Neural crest cell (in vitro differentiated cells): ENCODE measurements around the gene C2orf80. TPM values are rescaled to one million over a fixed set of nuclear protein-coding genes. Genes with fewer than 3 reads are reported as not detected.
"Not testable (repeated sequence)": the region's sequence is repeated elsewhere in the genome, so short reads cannot be mapped to it uniquely, and the experiment has no call there.

ENCODE experiments used
- DNase-seq: peaks from one replicate; pipeline ENCODE4 v3.0.0; 2021; ENCODE audit warnings: low read depth, mixed read lengths, low spot score
- H3K27ac Mint-ChIP-seq: one replicate; pipeline ENCODE4 v1.8.0; 2021; ENCODE audit warnings: mild to moderate bottlenecking, mixed read lengths; ENCODE audit not compliant: unreplicated experiment
- H3K27me3 Mint-ChIP-seq: 2 replicates; pipeline ENCODE4 v1.8.0; 2021; ENCODE audit warnings: low read depth, mild to moderate bottlenecking, mixed read lengths
- H3K36me3 Mint-ChIP-seq: 2 replicates; pipeline ENCODE4 v1.8.0; 2021; ENCODE audit warnings: low read depth, mild to moderate bottlenecking, mixed read lengths
- H3K4me1 Mint-ChIP-seq: 2 replicates; pipeline ENCODE4 v1.8.0; 2021; ENCODE audit warnings: mixed read lengths
- H3K4me3 Mint-ChIP-seq: one replicate; pipeline ENCODE4 v1.8.0; 2021; ENCODE audit warnings: mild to moderate bottlenecking, mixed read lengths
- H3K9me3 Mint-ChIP-seq: 2 replicates; pipeline ENCODE4 v1.8.0; 2021; ENCODE audit warnings: mixed read lengths
- CTCF ChIP-seq: fragments of 200-600 bp; sonication (generic); conservative IDR thresholded peaks from 2 replicates; pipeline ENCODE4 v1.5.0; 2021; ENCODE audit warnings: antibody characterized with exemption, mild to moderate bottlenecking
- total RNA-seq: library from RNA; stranded (reverse); gene quantifications from 2 replicates; pipeline ENCODE4 v1.2.1, GENCODE V29; 2021

Gene C2orf80
- total RNA-seq, 1 donor from 2014 or later = 1.0 TPM

GRCh38 chr2:208129744-208130711 is 59.8 kb downstream of the C2orf80 start, which contains the start of gene CRYGC:
CRYGC (minus strand) TSS chr2:208129828; CDS start chr2:208129792, 36 bp downstream.
- Mint-ChIP-seq H3K27me3 (no peaks in the 10 kb centered on the region), H3K9me3 (no peaks in the 10 kb centered on the region)
- no peak for TF ChIP-seq CTCF

GRCh38 chr2:208128136-208128535 is 61.7 kb downstream of the C2orf80 start:
- H3K27me3 Mint-ChIP-seq = no peaks in the 10 kb centered on the region
- H3K4me1 Mint-ChIP-seq = peaks cover 8% of the 10 kb centered on the region
- H3K36me3 Mint-ChIP-seq = no peaks in the 10 kb centered on the region
- H3K4me3 Mint-ChIP-seq = no peak overlapping the region
- DNase-seq = no peak
- no peak overlapping the region for H3K27ac Mint-ChIP-seq
- TF ChIP-seq CTCF = no peak
- H3K9me3 Mint-ChIP-seq = peaks cover 4% of the 10 kb centered on the region

More at GRCh38 chr2:208129744-208130711, 59.8 kb downstream of the C2orf80 start, which contains the start of gene CRYGC:
- no peaks in the 10 kb centered on the region for H3K36me3 Mint-ChIP-seq
- no peak within 1 kb of the TSS for H3K4me3 Mint-ChIP-seq
- no peak within 1 kb of the TSS for H3K27ac Mint-ChIP-seq
- H3K4me1 Mint-ChIP-seq = peaks cover 8% of the 10 kb centered on the region
- DNase-seq = no peak

- no peak for TF ChIP-seq CTCF
- Mint-ChIP-seq H3K4me3 (no peak overlapping the region), H3K36me3 (no peaks in the 10 kb centered on the region), H3K9me3 (peaks cover 4% of the 10 kb centered on the region), H3K27ac (no peak overlapping the region), H3K27me3 (no peaks in the 10 kb centered on the region), H3K4me1 (peaks cover 5% of the 10 kb centered on the region)
- no peak for DNase-seq
Measured at GRCh38 chr2:208127090-208127489, 62.7 kb downstream of the C2orf80 start.

DNA sequence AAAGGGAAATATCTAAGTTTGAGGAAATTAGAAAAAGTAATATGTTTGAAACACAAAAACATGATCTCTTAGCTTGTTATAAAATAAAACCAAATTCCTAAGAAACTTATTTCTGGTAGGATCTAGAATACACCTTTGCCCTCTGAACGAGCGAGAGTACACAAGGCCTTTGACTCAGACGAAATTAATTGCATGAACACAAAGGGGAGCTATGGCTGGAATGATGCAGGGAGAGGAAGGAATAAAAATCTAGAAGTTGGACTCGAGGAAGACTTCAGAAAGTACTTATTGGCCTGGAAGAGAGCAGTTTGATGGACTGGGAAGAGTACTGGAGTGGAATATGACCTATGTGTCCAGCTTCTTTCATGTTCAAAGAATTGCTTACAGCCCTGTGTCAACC is 64.6 kb downstream of the C2orf80 start:
- peaks cover 4% of the 10 kb centered on the region for H3K9me3 Mint-ChIP-seq
- no peak overlapping the region for H3K4me3 Mint-ChIP-seq
- no peaks in the 10 kb centered on the region for H3K27me3 Mint-ChIP-seq
- TF ChIP-seq CTCF = no peak
- H3K27ac Mint-ChIP-seq = no peak overlapping the region
- peaks cover 5% of the 10 kb centered on the region for H3K4me1 Mint-ChIP-seq
- H3K36me3 Mint-ChIP-seq = no peaks in the 10 kb centered on the region
- DNase-seq = no peak

DNA sequence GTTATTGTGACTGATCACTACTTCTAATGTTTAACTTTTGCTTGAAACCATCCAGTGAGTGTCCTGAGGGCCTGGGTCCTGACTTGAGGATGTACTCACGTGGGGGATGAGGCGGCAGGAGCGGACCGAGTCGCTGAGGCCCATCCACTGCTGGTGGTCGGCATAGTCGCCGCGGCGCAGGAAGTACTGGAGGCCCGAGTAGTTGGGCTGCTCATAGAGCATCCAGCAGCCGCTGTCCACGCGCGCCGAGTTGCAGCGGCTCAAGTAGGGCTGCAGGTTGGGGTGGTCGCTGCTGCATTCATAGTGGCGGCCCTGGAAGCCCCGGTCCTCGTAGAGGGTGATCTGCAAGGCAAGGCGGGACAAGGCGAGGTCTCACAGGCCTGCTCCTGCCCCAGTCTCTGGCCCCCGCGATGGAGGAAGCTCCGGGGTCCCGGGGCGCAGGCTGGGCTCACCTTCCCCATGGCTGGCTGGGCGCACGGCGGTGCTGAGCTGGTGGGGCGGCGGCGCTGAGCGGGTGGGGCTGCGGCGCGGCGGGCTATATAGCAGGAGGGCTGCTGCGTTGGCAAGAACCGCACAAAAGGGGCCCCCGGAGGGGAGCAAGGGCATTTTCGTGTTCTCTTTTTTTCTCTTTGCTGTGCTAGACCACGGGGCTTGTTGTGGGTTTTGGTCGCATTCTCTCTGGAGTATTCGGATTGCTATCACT is 65.7 kb downstream of the C2orf80 start, which contains the start of gene CRYGD:
Gene CRYGD (minus strand): TSS at position 512 of the 703 bp plus-strand sequence. CDS start 51 bp downstream, at position 461.
- not testable (repeated sequence) for DNase-seq, H3K27me3 Mint-ChIP-seq, H3K27ac Mint-ChIP-seq, H3K36me3 Mint-ChIP-seq, H3K4me3 Mint-ChIP-seq, H3K4me1 Mint-ChIP-seq, H3K9me3 Mint-ChIP-seq
